ENCODE results near the gene NECTIN2. TPM values are rescaled to one million over a fixed set of nuclear protein-coding genes. Genes with fewer than 3 reads are reported as not detected.
A peak's percentile ranks its signal among the peaks of the same experiment; 100 is the strongest.

NECTIN2 gene
- total RNA-seq, 1 donor from 2014 or later = 54.2 TPM

DNA sequence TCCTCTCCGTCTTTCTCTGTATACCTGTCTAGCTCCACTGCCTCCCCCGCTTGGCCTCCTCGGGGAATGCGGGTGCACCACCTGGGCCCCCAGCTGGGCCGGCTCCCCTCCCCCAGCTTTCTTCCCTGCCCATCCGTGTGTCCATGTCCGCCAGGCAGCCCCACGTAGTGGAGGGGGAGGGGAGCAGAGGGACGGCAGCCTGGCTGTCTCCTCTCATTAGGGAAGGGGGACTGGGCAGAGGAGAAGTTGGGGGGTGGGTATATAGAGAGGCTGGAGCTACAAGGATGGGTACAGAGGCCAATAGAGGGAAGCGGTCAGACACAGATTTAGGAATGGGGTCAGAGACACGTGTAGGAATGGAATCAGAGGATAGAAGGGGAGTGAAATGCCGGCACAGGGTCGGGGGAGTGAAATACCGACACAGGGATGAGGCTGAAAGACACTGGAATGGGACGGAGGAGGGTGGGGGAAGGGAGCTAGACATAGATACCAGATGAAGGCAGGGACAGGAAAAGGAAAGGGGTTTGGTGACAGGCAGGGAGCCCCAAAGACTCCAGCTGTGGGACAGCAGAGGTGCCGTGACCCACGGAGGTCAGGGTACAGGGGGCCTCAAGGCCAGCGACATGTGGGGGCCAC, 2.8 kb downstream of the NECTIN2 start:
- peak overlapping the region; percentile 92 for H3K9ac ChIP-seq
- H2AFZ ChIP-seq (replicated peaks) = no peak overlapping the region
- H3K36me3 ChIP-seq = no peaks in the 10 kb centered on the region
- Mint-ChIP-seq H3K36me3 (peaks cover 9% of the 10 kb centered on the region), H3K4me1 (peaks cover 26% of the 10 kb centered on the region), H3K4me3 (peak overlapping the region; percentile 93), H3K27me3 (ENCODE audit: insufficient read depth, low read depth) (no peaks in the 10 kb centered on the region), H3K27ac (peak overlapping the region; percentile 72), H3K9me3 (no peaks in the 10 kb centered on the region)
- peaks cover 78% of the 10 kb centered on the region for H3K79me2 ChIP-seq (ENCODE audit: low read depth)
- peak overlapping the region; percentile 95 for H3K4me3 ChIP-seq
- H3K4me2 ChIP-seq = peak overlapping the region; percentile 93
- no peaks in the 10 kb centered on the region for H3K27me3 ChIP-seq
- H3K4me1 ChIP-seq = peaks cover 22% of the 10 kb centered on the region
- H4K20me1 ChIP-seq (ENCODE audit: low read depth) = peaks cover 71% of the 10 kb centered on the region
- peak; percentile 67 for DNase-seq (ENCODE audit: low spot score)
- H3K9me3 ChIP-seq (ENCODE audit: low read depth) = no peaks in the 10 kb centered on the region
- peak overlapping the region; percentile 96 for H3K27ac ChIP-seq
- TF ChIP-seq EZH2 (IDR thresholded peaks at IDR 0.05) = no peak
- H3F3A ChIP-seq (ENCODE audit: low read depth) = peaks cover 31% of the 10 kb centered on the region

DNA sequence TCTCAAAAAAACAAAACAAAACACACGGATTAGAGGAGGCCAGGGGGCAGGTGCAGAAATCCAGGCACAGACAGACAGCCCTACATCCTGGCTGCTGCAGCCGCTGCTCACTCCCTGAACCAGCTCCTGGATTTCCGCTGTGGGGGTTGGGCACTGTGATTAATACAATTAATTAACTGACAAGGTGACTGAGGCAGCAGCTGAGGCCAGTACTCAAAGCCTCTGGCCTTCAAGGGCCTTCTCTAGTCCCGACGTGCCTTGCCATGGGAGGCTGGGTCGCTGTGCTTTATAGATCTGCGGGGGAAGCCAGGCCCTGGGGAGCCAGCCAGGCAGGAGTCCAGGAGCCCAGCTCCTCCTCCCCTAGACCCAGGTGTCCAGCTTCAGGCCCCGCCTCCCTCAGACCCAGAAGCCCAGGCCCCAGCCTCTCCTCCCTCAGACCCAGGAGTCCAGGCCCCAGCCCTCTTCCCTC, 4.6 kb downstream of the NECTIN2 start:
- Histone ChIP-seq H3K79me2 (ENCODE audit: low read depth) (peaks cover 93% of the 10 kb centered on the region), H3K27me3 (no peaks in the 10 kb centered on the region), H3K36me3 (no peaks in the 10 kb centered on the region), H2AFZ (replicated peaks) (no peak overlapping the region), H3K9ac (no peak overlapping the region), H3K4me2 (peak overlapping the region; percentile 93), H4K20me1 (ENCODE audit: low read depth) (peaks cover 83% of the 10 kb centered on the region), H3K4me1 (peaks cover 22% of the 10 kb centered on the region), H3K4me3 (peak overlapping the region; percentile 0), H3K9me3 (ENCODE audit: low read depth) (no peaks in the 10 kb centered on the region), H3K27ac (no peak overlapping the region), H3F3A (ENCODE audit: low read depth) (peaks cover 22% of the 10 kb centered on the region)
- Mint-ChIP-seq H3K27me3 (ENCODE audit: insufficient read depth, low read depth) (no peaks in the 10 kb centered on the region), H3K4me1 (peaks cover 22% of the 10 kb centered on the region), H3K27ac (no peak overlapping the region), H3K36me3 (peaks cover 9% of the 10 kb centered on the region), H3K4me3 (peak overlapping the region; percentile 30), H3K9me3 (no peaks in the 10 kb centered on the region)
- TF ChIP-seq EZH2 (IDR thresholded peaks at IDR 0.05) (no peak), EZH2phosphoT487 (IDR thresholded peaks at IDR 0.05) (no peak)
- TF ChIP-seq, protein P1, sequence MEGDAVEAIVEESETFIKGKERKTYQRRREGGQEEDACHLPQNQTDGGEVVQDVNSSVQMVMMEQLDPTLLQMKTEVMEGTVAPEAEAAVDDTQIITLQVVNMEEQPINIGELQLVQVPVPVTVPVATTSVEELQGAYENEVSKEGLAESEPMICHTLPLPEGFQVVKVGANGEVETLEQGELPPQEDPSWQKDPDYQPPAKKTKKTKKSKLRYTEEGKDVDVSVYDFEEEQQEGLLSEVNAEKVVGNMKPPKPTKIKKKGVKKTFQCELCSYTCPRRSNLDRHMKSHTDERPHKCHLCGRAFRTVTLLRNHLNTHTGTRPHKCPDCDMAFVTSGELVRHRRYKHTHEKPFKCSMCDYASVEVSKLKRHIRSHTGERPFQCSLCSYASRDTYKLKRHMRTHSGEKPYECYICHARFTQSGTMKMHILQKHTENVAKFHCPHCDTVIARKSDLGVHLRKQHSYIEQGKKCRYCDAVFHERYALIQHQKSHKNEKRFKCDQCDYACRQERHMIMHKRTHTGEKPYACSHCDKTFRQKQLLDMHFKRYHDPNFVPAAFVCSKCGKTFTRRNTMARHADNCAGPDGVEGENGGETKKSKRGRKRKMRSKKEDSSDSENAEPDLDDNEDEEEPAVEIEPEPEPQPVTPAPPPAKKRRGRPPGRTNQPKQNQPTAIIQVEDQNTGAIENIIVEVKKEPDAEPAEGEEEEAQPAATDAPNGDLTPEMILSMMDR (IDR thresholded peaks at IDR 0.05) = no peak
- no peak for DNase-seq (ENCODE audit: low spot score)

DNA sequence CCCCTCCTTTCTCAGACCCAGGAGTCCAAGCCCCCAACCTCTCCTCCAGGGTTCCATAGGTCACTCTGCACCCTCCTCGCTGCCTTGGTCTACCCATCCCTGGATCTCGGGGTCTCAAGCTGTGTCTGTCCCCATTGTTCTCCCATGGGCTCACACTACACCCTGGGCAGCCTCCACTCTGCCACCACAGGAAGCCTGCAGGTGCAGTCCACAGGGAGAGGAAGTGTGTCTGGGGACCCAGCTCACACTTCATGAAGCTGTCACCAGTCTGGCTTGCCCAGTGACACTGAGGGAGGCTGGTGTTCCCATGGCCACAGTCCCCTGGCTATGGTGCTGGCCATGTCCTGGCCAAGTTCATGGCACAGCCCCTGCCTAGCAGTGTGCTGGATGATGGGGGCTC, 5.3 kb downstream of the NECTIN2 start:
- no peaks in the 10 kb centered on the region for H3K9me3 Mint-ChIP-seq
- H3K27me3 Mint-ChIP-seq (ENCODE audit: insufficient read depth, low read depth) = peaks cover under 1% of the 10 kb centered on the region
- Histone ChIP-seq H3K4me2 (no peak overlapping the region), H3K9me3 (ENCODE audit: low read depth) (no peaks in the 10 kb centered on the region), H3K4me1 (peaks cover 22% of the 10 kb centered on the region), H3K79me2 (ENCODE audit: low read depth) (peaks cover 97% of the 10 kb centered on the region), H3K27me3 (no peaks in the 10 kb centered on the region), H3K27ac (no peak overlapping the region), H3K9ac (no peak overlapping the region), H3K36me3 (no peaks in the 10 kb centered on the region), H2AFZ (replicated peaks) (no peak overlapping the region), H3K4me3 (no peak overlapping the region), H4K20me1 (ENCODE audit: low read depth) (peaks cover 90% of the 10 kb centered on the region), H3F3A (ENCODE audit: low read depth) (peaks cover 22% of the 10 kb centered on the region)
- TF ChIP-seq, protein P1 (IDR thresholded peaks at IDR 0.05) = no peak
- TF ChIP-seq EZH2phosphoT487 (IDR thresholded peaks at IDR 0.05) = no peak
- no peak for TF ChIP-seq EZH2 (IDR thresholded peaks at IDR 0.05)
- DNase-seq (ENCODE audit: low spot score) = no peak
- H3K4me3 Mint-ChIP-seq = peak overlapping the region; percentile 43
- H3K27ac Mint-ChIP-seq = no peak overlapping the region
- H3K4me1 Mint-ChIP-seq = peaks cover 22% of the 10 kb centered on the region
- peaks cover 12% of the 10 kb centered on the region for H3K36me3 Mint-ChIP-seq

DNA sequence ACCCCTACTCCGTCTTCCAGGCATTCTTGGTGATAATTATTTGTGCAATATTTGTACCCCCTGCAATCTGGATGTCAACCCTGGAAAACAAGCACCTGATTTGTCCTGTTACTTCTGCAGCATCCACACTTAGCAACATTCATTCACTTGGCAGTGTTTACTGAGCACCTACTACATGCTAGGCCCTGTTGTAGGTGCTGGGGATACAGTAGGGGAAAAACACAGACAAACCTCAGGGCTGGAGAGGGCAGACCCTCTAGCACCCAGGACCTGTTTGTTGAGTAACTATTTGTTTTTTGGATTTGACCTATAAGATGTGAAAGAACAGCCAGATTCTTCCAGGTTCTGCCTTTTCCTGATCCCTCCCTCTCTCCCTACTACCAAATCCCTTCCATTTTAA, 9.5 kb downstream of the NECTIN2 start:
- no peaks in the 10 kb centered on the region for H3K4me1 Mint-ChIP-seq
- peaks cover 19% of the 10 kb centered on the region for H3K36me3 Mint-ChIP-seq
- H3K27me3 Mint-ChIP-seq (ENCODE audit: insufficient read depth, low read depth) = peaks cover 5% of the 10 kb centered on the region
- no peaks in the 10 kb centered on the region for H3F3A ChIP-seq (ENCODE audit: low read depth)
- no peak overlapping the region for H3K9ac ChIP-seq
- no peak overlapping the region for H3K4me3 ChIP-seq
- no peak overlapping the region for H2AFZ ChIP-seq (replicated peaks)
- H3K9me3 Mint-ChIP-seq = no peaks in the 10 kb centered on the region
- H3K79me2 ChIP-seq (ENCODE audit: low read depth) = peaks cover 97% of the 10 kb centered on the region
- H3K36me3 ChIP-seq = no peaks in the 10 kb centered on the region
- no peak overlapping the region for H3K27ac ChIP-seq
- no peaks in the 10 kb centered on the region for H3K9me3 ChIP-seq (ENCODE audit: low read depth)
- H3K27ac Mint-ChIP-seq = no peak overlapping the region
- TF ChIP-seq EZH2 (IDR thresholded peaks at IDR 0.05) = no peak
- TF ChIP-seq EZH2phosphoT487 (IDR thresholded peaks at IDR 0.05) = no peak
- TF ChIP-seq, protein P1 (IDR thresholded peaks at IDR 0.05) = no peak
- DNase-seq (ENCODE audit: low spot score) = no peak
- peaks cover 94% of the 10 kb centered on the region for H4K20me1 ChIP-seq (ENCODE audit: low read depth)
- no peaks in the 10 kb centered on the region for H3K27me3 ChIP-seq
- H3K4me3 Mint-ChIP-seq = no peak overlapping the region
- H3K4me1 ChIP-seq = peaks cover 2% of the 10 kb centered on the region
- no peak overlapping the region for H3K4me2 ChIP-seq
